Measurements from ENCODE around the gene PRICKLE4. TPM values are rescaled to one million over a fixed set of nuclear protein-coding genes. Genes with fewer than 3 reads are reported as not detected.

PRICKLE4 gene
- total RNA-seq, 1 experiment from 2014 or later: 2.9 TPM

- Histone ChIP-seq H4K20me1 (ENCODE audit: insufficient read depth) (no peaks in the 10 kb centered on the region), H3K9me2 (ENCODE audit: insufficient read depth) (no peaks in the 10 kb centered on the region), H3K79me2 (ENCODE audit: insufficient read depth, low read length) (no peaks in the 10 kb centered on the region), H3K4me1 (ENCODE audit: control insufficient read depth in 1 of 2, insufficient read depth in 2 of 2, low read length in 2 of 2) (no peaks in the 10 kb centered on the region), H3K9me3 (ENCODE audit: control insufficient read depth in 1 of 2, insufficient read depth in 1 of 2, low read depth in 1 of 2, low read length in 2 of 2) (no peaks in the 10 kb centered on the region), H3K27me3 (ENCODE audit: insufficient read depth, low read length) (no peaks in the 10 kb centered on the region), H3K27ac (ENCODE audit: low read depth, low read length) (no peak overlapping the region), H2AFZ (ENCODE audit: low read depth, low read length, poor library complexity, severe bottlenecking) (no peak overlapping the region), H3K4me3 (replicated peaks in 1 of 2; ENCODE audit: low read depth in 1 of 2, low read length in 2 of 2) (no peak overlapping the region), H3K9ac (ENCODE audit: low read length) (no peak overlapping the region), H3K36me3 (ENCODE audit: control insufficient read depth in 1 of 2, insufficient read depth in 2 of 2, low read length in 2 of 2) (no peaks in the 10 kb centered on the region), H3K4me2 (ENCODE audit: low read length) (no peak overlapping the region)
- no peak for DNase-seq (ENCODE audit: low read depth, low spot score)
- ChIA-PET CTCF (no interaction called here), RAD21 (ENCODE audit: low non-redundant PET in 1 of 2, low total read pairs in 2 of 2, uncharacterized antibody in 2 of 2, unreplicated experiment in 2 of 2) (no interaction called here), POLR2A (no interaction called here)
- no peak for ATAC-seq
- BruUV-seq (replicated peaks): no TSS peak
- intact Hi-C loops (cut with micrococcal nuclease): no loop called here
- TF ChIP-seq POLR2AphosphoS5 (IDR thresholded peaks at IDR 0.05; ENCODE audit: low read depth, low read length) (no peak), FOSL1 (IDR thresholded peaks at IDR 0.05; ENCODE audit: low read depth) (no peak), EZH2phosphoT487 (IDR thresholded peaks at IDR 0.05; ENCODE audit: borderline replicate concordance) (no peak), ATF3 (IDR thresholded peaks at IDR 0.05) (no peak), SP1 (IDR thresholded peaks at IDR 0.05; ENCODE audit: low read depth) (no peak), RAD21 (IDR thresholded peaks at IDR 0.05; ENCODE audit: low read depth) (no peak), EGR1 (IDR thresholded peaks at IDR 0.05; ENCODE audit: low read depth) (no peak), YY1 (IDR thresholded peaks at IDR 0.05; ENCODE audit: extremely low read depth, insufficient replicate concordance, low read depth, low read length) (no peak), ZBTB33 (IDR thresholded peaks at IDR 0.05; ENCODE audit: extremely low read depth, insufficient replicate concordance, low read length) (no peak), POLR2A (IDR thresholded peaks at IDR 0.05; ENCODE audit: borderline replicate concordance, extremely low read depth, insufficient read depth, insufficient read length) (no peak), ELF1 (IDR thresholded peaks at IDR 0.05; ENCODE audit: borderline replicate concordance, low read depth) (no peak), SIN3A (IDR thresholded peaks at IDR 0.05; ENCODE audit: low read depth) (no peak), ZNF274 (IDR thresholded peaks at IDR 0.05; ENCODE audit: low read depth, low read length) (no peak), SRF (IDR thresholded peaks at IDR 0.05; ENCODE audit: low read depth) (no peak), ZFX (IDR thresholded peaks at IDR 0.05) (no peak), EZH2 (IDR thresholded peaks at IDR 0.05) (no peak), CTCF (IDR thresholded peaks at IDR 0.05 in 2 of 3, conservative IDR thresholded peaks at IDR 0.05 in 1 of 3; ENCODE audit: borderline replicate concordance in 1 of 3, insufficient read depth in 1 of 3, low read depth in 2 of 3, low read length in 2 of 3) (no peak), JUND (IDR thresholded peaks at IDR 0.05) (no peak), MAX (IDR thresholded peaks at IDR 0.05) (no peak), CEBPB (IDR thresholded peaks at IDR 0.05; ENCODE audit: low read depth) (no peak)
Measured at GRCh38 chr6:41821266-41821665, 40.7 kb downstream of the PRICKLE4 start.

All from HCT116 (cell line).